ENCODE data around the gene CLEC20A. TPM values are rescaled to one million over a fixed set of nuclear protein-coding genes. Genes with fewer than 3 reads are reported as not detected.

Gene CLEC20A
- total RNA-seq, 1 donor from 2014 or later = not detected

DNA sequence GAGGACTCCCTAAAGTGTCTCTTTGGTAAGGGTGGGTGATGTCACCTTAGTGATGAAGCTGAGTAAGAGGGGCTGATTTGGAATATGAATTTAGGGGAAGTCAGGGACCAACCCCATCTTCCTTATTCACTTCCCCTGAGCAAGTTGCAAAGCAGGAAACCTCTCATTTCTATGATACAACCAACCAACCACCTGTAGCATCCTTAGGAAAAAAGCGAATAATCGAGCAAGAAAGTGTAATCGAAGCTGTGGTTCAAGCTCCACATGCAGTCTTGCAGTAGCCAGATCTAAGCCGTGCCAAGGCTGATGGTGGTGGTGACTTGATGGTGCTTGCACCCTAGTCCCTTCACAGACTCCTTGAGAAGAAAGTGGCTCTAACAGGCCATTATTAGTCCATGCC lies 19.3 kb upstream of the CLEC20A start:
- no peaks in the 10 kb centered on the region for H3K4me1 ChIP-seq
- no peak for TF ChIP-seq POLR2AphosphoS5 (IDR thresholded peaks at IDR 0.05; ENCODE audit: insufficient read depth in 1 of 2, low read depth in 1 of 2)
- TF ChIP-seq POLR2A (IDR thresholded peaks at IDR 0.05) = no peak
- TF ChIP-seq, protein P1, sequence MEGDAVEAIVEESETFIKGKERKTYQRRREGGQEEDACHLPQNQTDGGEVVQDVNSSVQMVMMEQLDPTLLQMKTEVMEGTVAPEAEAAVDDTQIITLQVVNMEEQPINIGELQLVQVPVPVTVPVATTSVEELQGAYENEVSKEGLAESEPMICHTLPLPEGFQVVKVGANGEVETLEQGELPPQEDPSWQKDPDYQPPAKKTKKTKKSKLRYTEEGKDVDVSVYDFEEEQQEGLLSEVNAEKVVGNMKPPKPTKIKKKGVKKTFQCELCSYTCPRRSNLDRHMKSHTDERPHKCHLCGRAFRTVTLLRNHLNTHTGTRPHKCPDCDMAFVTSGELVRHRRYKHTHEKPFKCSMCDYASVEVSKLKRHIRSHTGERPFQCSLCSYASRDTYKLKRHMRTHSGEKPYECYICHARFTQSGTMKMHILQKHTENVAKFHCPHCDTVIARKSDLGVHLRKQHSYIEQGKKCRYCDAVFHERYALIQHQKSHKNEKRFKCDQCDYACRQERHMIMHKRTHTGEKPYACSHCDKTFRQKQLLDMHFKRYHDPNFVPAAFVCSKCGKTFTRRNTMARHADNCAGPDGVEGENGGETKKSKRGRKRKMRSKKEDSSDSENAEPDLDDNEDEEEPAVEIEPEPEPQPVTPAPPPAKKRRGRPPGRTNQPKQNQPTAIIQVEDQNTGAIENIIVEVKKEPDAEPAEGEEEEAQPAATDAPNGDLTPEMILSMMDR (IDR thresholded peaks at IDR 0.05) = no peak
- H3K27me3 ChIP-seq = no peaks in the 10 kb centered on the region
- H3K4me3 ChIP-seq = no peak overlapping the region
- DNase-seq (ENCODE audit: extremely low spot score in 2 of 2) = no peak
- intact Hi-C loops (cut with DNase I) = loop anchor here (10.0 kb wide), 1 partner anchor 501 kb away; no protein-coding TSS in a partner anchor
- H3K9me3 ChIP-seq = no peaks in the 10 kb centered on the region
- no peak overlapping the region for H3K27ac ChIP-seq
- H3K36me3 ChIP-seq = no peaks in the 10 kb centered on the region

DNA sequence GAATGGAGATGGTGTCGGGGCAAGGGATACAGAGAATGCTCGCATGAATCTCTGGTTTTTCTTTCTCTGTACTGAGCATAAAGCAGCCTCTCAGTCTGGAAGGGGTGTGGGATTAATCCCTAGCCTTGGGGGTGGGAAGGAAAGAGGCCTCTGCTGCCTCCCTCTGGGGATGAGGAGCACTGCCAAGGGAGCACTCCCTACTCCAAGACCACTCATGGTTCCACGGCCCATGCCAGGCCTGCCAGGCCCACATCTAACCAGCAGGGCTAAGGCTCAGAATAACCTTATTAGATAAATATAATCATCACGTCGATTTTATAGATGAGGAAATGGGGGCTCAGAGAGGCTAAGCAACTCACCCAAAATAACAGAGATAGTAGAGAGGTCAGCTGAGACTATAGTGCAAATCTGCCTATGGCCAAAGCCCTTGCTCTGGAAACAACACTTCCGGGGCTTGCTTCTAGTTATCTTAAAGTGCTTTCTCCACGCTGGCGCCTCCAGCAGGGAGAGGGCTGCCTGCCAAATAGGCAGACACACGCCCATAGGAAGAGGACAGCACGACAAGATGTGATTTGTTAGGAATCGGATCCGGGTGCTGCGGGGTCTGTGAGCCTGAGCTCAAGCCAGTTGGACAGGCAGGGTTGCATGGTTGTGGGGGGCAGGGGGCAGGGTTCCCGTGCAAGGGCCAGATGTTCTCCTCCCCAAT lies 16.7 kb upstream of the CLEC20A start:
- no peak overlapping the region for H3K27ac ChIP-seq
- no peaks in the 10 kb centered on the region for H3K9me3 ChIP-seq
- H3K36me3 ChIP-seq = no peaks in the 10 kb centered on the region
- no peak for DNase-seq (ENCODE audit: extremely low spot score in 2 of 2)
- H3K4me3 ChIP-seq = no peak overlapping the region
- TF ChIP-seq POLR2AphosphoS5 (IDR thresholded peaks at IDR 0.05; ENCODE audit: insufficient read depth in 1 of 2, low read depth in 1 of 2) = no peak
- no peak for TF ChIP-seq POLR2A (IDR thresholded peaks at IDR 0.05)
- TF ChIP-seq, protein P1 (IDR thresholded peaks at IDR 0.05) = no peak
- intact Hi-C loops (cut with DNase I) = loop anchor here (10.0 kb wide), 1 partner anchor 499 kb away; no protein-coding TSS in a partner anchor
- H3K27me3 ChIP-seq = no peaks in the 10 kb centered on the region
- H3K4me1 ChIP-seq = no peaks in the 10 kb centered on the region

DNA sequence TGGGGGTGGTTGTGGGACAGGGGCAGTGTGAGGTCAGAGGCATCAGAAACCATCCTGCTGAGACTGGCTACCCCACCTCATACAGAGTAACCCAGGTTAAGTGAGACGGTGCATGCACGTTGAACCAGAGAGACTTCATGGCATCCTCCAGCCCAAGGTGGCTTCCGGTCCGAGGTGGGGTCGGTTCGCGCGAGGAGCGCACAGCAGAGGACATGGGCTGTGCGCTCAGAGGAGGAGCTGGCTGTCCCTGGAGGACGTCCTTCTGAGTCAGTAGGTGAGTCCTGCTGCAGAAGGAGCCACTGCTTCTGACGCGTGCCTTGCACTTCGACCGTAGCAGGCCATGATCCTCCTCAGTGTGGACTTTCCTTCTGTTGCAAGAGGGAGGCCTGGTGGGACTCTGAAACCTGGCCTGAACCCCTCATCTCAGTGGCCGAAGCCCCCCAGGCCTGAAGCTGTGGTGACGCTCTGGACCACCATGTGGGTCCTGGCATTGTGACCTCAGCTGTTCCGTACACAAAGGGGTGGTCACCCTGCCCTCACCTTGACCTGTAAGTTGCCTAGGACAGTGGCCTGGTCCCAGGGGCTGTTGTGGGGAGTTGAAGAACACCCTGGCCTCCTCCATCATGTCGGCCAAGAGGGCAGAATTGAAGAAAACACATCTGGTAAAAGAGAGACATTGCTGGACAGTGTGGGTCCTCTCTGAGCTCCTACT lies 16.0 kb upstream of the CLEC20A start, which contains the start of gene TEX35:
Gene TEX35 (plus strand): TSS at position 544 of the 712 bp plus-strand sequence. CDS start 80 bp downstream, at position 624.
- intact Hi-C loops (cut with DNase I) = loop anchor here (10.0 kb wide), 1 partner anchor 498 kb away; no protein-coding TSS in a partner anchor
- H3K4me1 ChIP-seq = no peaks in the 10 kb centered on the region
- no peak for DNase-seq (ENCODE audit: extremely low spot score in 2 of 2)
- no peak within 1 kb of the TSS for H3K4me3 ChIP-seq
- H3K9me3 ChIP-seq = no peaks in the 10 kb centered on the region
- no peaks in the 10 kb centered on the region for H3K36me3 ChIP-seq
- H3K27me3 ChIP-seq = no peaks in the 10 kb centered on the region
- no peak within 1 kb of the TSS for H3K27ac ChIP-seq
- TF ChIP-seq, protein P1 (IDR thresholded peaks at IDR 0.05) = no peak
- TF ChIP-seq POLR2A (IDR thresholded peaks at IDR 0.05) = no peak
- TF ChIP-seq POLR2AphosphoS5 (IDR thresholded peaks at IDR 0.05; ENCODE audit: insufficient read depth in 1 of 2, low read depth in 1 of 2) = no peak

DNA sequence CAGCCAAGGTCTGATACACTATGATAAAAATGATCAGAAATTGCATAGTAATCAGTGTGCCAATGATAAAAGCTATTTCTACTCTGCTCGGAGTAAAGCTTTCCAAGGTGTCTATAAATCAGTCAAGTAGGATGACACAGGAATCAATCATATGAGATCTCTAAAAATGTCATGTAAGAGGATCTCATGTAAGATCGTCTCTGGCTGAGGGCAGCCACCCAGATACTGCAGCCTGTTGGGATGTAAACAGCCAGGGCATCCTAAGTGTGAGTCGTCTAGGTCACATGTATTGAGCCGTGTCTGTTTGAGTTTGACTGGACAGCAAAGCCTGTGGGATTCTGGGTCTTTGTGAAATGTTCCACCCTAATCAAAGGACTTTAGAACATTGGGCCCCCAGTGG lies 13.4 kb upstream of the CLEC20A start:
- Histone ChIP-seq H3K27ac (no peak overlapping the region), H3K4me1 (peaks cover 4% of the 10 kb centered on the region), H3K27me3 (no peaks in the 10 kb centered on the region), H3K36me3 (no peaks in the 10 kb centered on the region), H3K4me3 (no peak overlapping the region), H3K9me3 (no peaks in the 10 kb centered on the region)
- no peak for DNase-seq (ENCODE audit: extremely low spot score in 2 of 2)
- intact Hi-C loops (cut with DNase I) = loop anchor here (10.0 kb wide), 1 partner anchor 495 kb away; no protein-coding TSS in a partner anchor
- TF ChIP-seq POLR2AphosphoS5 (IDR thresholded peaks at IDR 0.05; ENCODE audit: insufficient read depth in 1 of 2, low read depth in 1 of 2) (no peak), POLR2A (IDR thresholded peaks at IDR 0.05) (no peak)
- TF ChIP-seq, protein P1 (IDR thresholded peaks at IDR 0.05) = no peak
